ENCODE results near the gene MASTL.

The MASTL gene

DNA sequence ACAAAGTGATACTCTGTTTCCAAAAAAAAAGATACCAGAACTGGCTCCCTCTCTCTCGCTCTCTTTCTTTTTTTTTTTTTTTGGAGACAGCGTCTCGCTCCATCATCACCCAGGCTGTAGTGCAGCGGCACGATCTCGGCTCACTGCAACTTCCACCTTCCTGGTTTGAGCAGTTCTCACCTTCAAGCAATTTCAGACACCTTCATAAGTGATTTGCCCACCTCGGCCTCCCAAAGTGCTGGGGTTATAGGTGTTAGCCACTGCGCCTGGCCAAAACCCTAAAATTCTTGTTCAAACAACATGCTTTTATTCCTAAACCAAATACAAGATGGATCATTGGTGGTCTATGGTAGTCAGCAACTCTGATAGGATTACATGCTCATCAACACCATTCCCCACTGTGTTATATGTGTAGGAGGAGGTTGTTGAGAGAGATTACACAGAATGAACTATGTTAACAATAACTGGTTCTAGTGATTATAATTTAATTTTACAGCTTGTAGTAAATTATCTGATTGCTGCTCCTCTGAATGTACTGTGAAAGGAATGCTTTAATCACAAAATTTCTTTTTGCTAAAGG is 69.9 kb downstream of the MASTL start:
- TF ChIP-seq TAF1 (IDR thresholded peaks at IDR 0.05; ENCODE audit: borderline replicate concordance, insufficient read depth, low read length), result no peak
- TF ChIP-seq POLR2AphosphoS5 (IDR thresholded peaks at IDR 0.05; ENCODE audit: low read depth, low read length), result no peak
- TF ChIP-seq SIN3A (IDR thresholded peaks at IDR 0.05; ENCODE audit: borderline replicate concordance, insufficient read depth, low read length), result no peak
- TF ChIP-seq FOXP2 (optimal IDR thresholded peaks at IDR 0.05; ENCODE audit: borderline replicate concordance, extremely low read depth, extremely low read length, insufficient read depth), result no peak

DNA sequence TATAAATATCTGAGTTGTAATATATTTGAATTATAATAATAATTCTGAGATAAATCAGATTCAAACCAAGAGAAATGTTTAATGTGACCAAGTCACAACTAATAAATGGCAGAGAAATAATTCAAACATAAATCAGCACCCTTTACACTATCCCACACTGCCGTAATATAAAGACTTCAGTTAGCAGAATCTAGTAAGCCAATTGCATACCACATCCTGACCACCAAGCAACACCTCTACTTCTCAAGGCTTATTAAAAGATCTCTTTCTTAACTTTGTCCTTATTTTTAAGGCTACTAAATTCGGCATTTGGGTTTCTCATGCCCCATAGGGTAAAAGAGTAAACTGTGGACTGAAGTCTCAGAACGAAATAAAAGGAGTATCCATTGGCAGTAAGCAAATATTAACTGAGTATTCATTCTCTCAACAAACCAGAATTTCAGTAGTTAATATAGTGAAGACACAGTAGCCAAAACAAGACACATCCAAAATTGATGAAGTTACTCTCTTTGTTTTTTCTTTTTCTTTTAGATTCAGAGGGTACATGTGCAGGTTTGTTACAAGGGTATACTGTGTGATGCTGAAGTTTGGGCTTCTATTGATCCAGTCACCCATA is 70.6 kb downstream of the MASTL start:
- TF ChIP-seq TAF1 (IDR thresholded peaks at IDR 0.05; ENCODE audit: borderline replicate concordance, insufficient read depth, low read length) (no peak), FOXP2 (optimal IDR thresholded peaks at IDR 0.05; ENCODE audit: borderline replicate concordance, extremely low read depth, extremely low read length, insufficient read depth) (no peak), SIN3A (IDR thresholded peaks at IDR 0.05; ENCODE audit: borderline replicate concordance, insufficient read depth, low read length) (no peak), POLR2AphosphoS5 (IDR thresholded peaks at IDR 0.05; ENCODE audit: low read depth, low read length) (no peak)
- TF ChIP-seq, protein P1, sequence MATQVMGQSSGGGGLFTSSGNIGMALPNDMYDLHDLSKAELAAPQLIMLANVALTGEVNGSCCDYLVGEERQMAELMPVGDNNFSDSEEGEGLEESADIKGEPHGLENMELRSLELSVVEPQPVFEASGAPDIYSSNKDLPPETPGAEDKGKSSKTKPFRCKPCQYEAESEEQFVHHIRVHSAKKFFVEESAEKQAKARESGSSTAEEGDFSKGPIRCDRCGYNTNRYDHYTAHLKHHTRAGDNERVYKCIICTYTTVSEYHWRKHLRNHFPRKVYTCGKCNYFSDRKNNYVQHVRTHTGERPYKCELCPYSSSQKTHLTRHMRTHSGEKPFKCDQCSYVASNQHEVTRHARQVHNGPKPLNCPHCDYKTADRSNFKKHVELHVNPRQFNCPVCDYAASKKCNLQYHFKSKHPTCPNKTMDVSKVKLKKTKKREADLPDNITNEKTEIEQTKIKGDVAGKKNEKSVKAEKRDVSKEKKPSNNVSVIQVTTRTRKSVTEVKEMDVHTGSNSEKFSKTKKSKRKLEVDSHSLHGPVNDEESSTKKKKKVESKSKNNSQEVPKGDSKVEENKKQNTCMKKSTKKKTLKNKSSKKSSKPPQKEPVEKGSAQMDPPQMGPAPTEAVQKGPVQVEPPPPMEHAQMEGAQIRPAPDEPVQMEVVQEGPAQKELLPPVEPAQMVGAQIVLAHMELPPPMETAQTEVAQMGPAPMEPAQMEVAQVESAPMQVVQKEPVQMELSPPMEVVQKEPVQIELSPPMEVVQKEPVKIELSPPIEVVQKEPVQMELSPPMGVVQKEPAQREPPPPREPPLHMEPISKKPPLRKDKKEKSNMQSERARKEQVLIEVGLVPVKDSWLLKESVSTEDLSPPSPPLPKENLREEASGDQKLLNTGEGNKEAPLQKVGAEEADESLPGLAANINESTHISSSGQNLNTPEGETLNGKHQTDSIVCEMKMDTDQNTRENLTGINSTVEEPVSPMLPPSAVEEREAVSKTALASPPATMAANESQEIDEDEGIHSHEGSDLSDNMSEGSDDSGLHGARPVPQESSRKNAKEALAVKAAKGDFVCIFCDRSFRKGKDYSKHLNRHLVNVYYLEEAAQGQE (IDR thresholded peaks at IDR 0.05; ENCODE audit: insufficient read depth in 1 of 2, low read depth in 2 of 2, low read length in 2 of 2), result no peak

DNA sequence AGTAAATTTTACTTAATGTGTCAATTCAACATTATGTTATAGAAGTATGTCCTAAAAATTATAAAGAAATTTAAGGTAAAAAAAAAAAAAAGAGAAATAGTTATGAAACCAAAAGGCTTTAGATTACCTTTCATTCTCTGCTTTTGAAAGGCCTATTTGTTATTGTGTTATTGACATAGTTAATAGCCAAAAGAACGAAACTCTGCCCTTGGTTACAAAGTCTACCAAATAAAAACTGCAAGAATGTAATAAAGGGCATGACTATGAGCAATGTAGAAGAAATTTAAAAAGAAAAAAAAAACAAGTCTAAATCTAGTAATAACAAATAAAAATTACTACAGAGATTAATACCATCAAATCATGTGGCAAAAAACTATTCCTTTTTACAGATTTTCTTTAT is 74.9 kb downstream of the MASTL start:
- TF ChIP-seq, protein P1 (IDR thresholded peaks at IDR 0.05; ENCODE audit: insufficient read depth in 1 of 2, low read depth in 2 of 2, low read length in 2 of 2), result no peak
- TF ChIP-seq SIN3A (IDR thresholded peaks at IDR 0.05; ENCODE audit: borderline replicate concordance, insufficient read depth, low read length) (no peak), POLR2AphosphoS5 (IDR thresholded peaks at IDR 0.05; ENCODE audit: low read depth, low read length) (no peak), TAF1 (IDR thresholded peaks at IDR 0.05; ENCODE audit: borderline replicate concordance, insufficient read depth, low read length) (no peak), FOXP2 (optimal IDR thresholded peaks at IDR 0.05; ENCODE audit: borderline replicate concordance, extremely low read depth, extremely low read length, insufficient read depth) (no peak)

DNA sequence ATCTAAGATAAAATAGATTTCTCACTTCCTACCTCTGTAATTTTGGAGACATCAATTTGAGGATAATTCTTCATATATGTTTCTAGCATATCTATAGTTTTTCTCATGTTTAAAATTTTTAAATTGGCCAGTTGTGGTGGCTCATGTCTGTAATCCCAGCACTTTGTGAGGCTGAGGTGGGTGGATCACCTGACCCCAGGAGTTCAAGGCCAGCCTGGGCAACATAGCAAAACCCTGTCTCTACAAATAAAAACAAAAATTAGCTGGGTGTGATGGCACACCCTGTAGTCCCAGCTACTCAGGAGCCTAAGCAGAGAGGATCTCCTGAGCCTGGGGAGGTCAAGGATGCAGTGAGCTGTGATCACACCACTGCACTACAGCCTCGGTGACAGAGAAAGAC is 80.6 kb downstream of the MASTL start:
- no peak for TF ChIP-seq POLR2AphosphoS5 (IDR thresholded peaks at IDR 0.05; ENCODE audit: low read depth, low read length)
- TF ChIP-seq, protein P1 (IDR thresholded peaks at IDR 0.05; ENCODE audit: insufficient read depth in 1 of 2, low read depth in 2 of 2, low read length in 2 of 2), result no peak
- TF ChIP-seq SIN3A (IDR thresholded peaks at IDR 0.05; ENCODE audit: borderline replicate concordance, insufficient read depth, low read length), result no peak
- TF ChIP-seq TAF1 (IDR thresholded peaks at IDR 0.05; ENCODE audit: borderline replicate concordance, insufficient read depth, low read length), result no peak
- TF ChIP-seq FOXP2 (optimal IDR thresholded peaks at IDR 0.05; ENCODE audit: borderline replicate concordance, extremely low read depth, extremely low read length, insufficient read depth), result no peak
